K562 (cell line): ENCODE results near the gene DNAJC9. TPM values are rescaled to one million over a fixed set of nuclear protein-coding genes. Genes with fewer than 3 reads are reported as not detected.

ENCODE experiments used
- DACH1 ChIP-seq: fragments of 450-650 bp; IDR thresholded peaks from 2 replicates; pipeline ENCODE4 v1.6.1; 2018; ENCODE audit not compliant: partially characterized antibody
- EP300 ChIP-seq: IDR thresholded peaks from 2 replicates; pipeline ENCODE4 v1.6.1; 2012; ENCODE audit warnings: low read length, improper control_type of control experiment
- STAT5B ChIP-seq: fragments of 250-450 bp; sonication (Bioruptor Pico); IDR thresholded peaks from 2 replicates; pipeline ENCODE4 v1.8.0; 2021; ENCODE audit warnings: mild to moderate bottlenecking, inconsistent platforms
- TEAD4 ChIP-seq, 2 experiments: sonication (generic) in 1 of 2; formaldehyde crosslinking in 1 of 2; IDR thresholded peaks; 2 replicates each; pipeline versions ENCODE4 v1.6.1 to v1.8.0; 2012 to 2022; ENCODE audit warnings: borderline replicate concordance in 1 of 2, inconsistent platforms in 1 of 2, low read length in 1 of 2, mild to moderate bottlenecking in 1 of 2, missing genetic modification reagents in 1 of 2
- polyA plus RNA-seq, 8 experiments: library from polyadenylated mRNA; depleted of rRNA in 4 of 8; stranded (reverse) in 5 of 8; unstranded in 3 of 8; fragments of >200 nt; fragmentation: Nextera tagmentation in 2 of 8; fragmentation: Illumina TruSeq in 1 of 8; extraction: Ambion mirVana in 2 of 8; extraction: Trizol in 1 of 8; gene quantifications; 2 replicates each; pipeline versions ENCODE4 v1.2.1 to v1.2.3, GENCODE V29; 2011 to 2014; ENCODE audit warnings: inconsistent platforms in 1 of 8, missing spikeins in 1 of 8
- total RNA-seq, 7 experiments: library from RNA; depleted of rRNA in 6 of 7; stranded (reverse); fragments of >200 nt in 6 of 7; fragmentation: Illumina TruSeq in 2 of 7; extraction: Trizol in 2 of 7; gene quantifications; 2 replicates each; pipeline versions ENCODE4 v1.2.1 to v1.2.3, GENCODE V29; 2011 to 2021; ENCODE audit warnings: low replicate concordance in 1 of 7
- TF ChIP-seq, protein P1 (sequence below), 2 experiments: fragments of 450-650 bp; formaldehyde crosslinking in 1 of 2; IDR thresholded peaks; 2 replicates each; pipeline versions ENCODE4 v1.4.0 to v1.6.1; 2014 to 2020; ENCODE audit warnings: mild to moderate bottlenecking in 2 of 2, borderline replicate concordance in 1 of 2, low read depth in 1 of 2
- TF ChIP-seq, protein P2 (sequence below), 2 experiments: fragments of 450-650 bp in 1 of 2; sonication (generic) in 1 of 2; formaldehyde crosslinking in 1 of 2; IDR thresholded peaks; 2 replicates each; pipeline versions ENCODE4 v1.7.1 to v1.9.0; 2016 to 2022; ENCODE audit warnings: inconsistent platforms in 1 of 2, mild to moderate bottlenecking in 1 of 2, missing genetic modification reagents in 1 of 2
- TF ChIP-seq, protein P3 (sequence below): fragments of 450-650 bp; formaldehyde crosslinking; IDR thresholded peaks from 2 replicates; pipeline ENCODE4 v1.4.0; 2022; ENCODE audit warnings: mild to moderate bottlenecking, moderate library complexity

DNAJC9 gene
- total and polyA plus RNA-seq, 9 of the 15 experiments (the other 6 are each of a cell fraction or from before 2014, with no cell fraction given): 66.7 to 133 (median 102) TPM

GRCh38 chr10:73262105-73262730 lies 15.2 kb upstream of the DNAJC9 start (continued):
- TF ChIP-seq, protein P1, sequence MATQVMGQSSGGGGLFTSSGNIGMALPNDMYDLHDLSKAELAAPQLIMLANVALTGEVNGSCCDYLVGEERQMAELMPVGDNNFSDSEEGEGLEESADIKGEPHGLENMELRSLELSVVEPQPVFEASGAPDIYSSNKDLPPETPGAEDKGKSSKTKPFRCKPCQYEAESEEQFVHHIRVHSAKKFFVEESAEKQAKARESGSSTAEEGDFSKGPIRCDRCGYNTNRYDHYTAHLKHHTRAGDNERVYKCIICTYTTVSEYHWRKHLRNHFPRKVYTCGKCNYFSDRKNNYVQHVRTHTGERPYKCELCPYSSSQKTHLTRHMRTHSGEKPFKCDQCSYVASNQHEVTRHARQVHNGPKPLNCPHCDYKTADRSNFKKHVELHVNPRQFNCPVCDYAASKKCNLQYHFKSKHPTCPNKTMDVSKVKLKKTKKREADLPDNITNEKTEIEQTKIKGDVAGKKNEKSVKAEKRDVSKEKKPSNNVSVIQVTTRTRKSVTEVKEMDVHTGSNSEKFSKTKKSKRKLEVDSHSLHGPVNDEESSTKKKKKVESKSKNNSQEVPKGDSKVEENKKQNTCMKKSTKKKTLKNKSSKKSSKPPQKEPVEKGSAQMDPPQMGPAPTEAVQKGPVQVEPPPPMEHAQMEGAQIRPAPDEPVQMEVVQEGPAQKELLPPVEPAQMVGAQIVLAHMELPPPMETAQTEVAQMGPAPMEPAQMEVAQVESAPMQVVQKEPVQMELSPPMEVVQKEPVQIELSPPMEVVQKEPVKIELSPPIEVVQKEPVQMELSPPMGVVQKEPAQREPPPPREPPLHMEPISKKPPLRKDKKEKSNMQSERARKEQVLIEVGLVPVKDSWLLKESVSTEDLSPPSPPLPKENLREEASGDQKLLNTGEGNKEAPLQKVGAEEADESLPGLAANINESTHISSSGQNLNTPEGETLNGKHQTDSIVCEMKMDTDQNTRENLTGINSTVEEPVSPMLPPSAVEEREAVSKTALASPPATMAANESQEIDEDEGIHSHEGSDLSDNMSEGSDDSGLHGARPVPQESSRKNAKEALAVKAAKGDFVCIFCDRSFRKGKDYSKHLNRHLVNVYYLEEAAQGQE (IDR thresholded peaks at IDR 0.05; ENCODE audit: borderline replicate concordance): peak; percentile 15; the same call in 1 of the 2 replicates
- TF ChIP-seq, protein P1 (CRISPR knock-in tag; IDR thresholded peaks at IDR 0.05; ENCODE audit: low read depth): no peak
- TF ChIP-seq DACH1: peak; percentile 73
- TF ChIP-seq EP300: peak; percentile 90
- no peak for TF ChIP-seq STAT5B (CRISPR knock-in tag)
- TF ChIP-seq, protein P2, sequence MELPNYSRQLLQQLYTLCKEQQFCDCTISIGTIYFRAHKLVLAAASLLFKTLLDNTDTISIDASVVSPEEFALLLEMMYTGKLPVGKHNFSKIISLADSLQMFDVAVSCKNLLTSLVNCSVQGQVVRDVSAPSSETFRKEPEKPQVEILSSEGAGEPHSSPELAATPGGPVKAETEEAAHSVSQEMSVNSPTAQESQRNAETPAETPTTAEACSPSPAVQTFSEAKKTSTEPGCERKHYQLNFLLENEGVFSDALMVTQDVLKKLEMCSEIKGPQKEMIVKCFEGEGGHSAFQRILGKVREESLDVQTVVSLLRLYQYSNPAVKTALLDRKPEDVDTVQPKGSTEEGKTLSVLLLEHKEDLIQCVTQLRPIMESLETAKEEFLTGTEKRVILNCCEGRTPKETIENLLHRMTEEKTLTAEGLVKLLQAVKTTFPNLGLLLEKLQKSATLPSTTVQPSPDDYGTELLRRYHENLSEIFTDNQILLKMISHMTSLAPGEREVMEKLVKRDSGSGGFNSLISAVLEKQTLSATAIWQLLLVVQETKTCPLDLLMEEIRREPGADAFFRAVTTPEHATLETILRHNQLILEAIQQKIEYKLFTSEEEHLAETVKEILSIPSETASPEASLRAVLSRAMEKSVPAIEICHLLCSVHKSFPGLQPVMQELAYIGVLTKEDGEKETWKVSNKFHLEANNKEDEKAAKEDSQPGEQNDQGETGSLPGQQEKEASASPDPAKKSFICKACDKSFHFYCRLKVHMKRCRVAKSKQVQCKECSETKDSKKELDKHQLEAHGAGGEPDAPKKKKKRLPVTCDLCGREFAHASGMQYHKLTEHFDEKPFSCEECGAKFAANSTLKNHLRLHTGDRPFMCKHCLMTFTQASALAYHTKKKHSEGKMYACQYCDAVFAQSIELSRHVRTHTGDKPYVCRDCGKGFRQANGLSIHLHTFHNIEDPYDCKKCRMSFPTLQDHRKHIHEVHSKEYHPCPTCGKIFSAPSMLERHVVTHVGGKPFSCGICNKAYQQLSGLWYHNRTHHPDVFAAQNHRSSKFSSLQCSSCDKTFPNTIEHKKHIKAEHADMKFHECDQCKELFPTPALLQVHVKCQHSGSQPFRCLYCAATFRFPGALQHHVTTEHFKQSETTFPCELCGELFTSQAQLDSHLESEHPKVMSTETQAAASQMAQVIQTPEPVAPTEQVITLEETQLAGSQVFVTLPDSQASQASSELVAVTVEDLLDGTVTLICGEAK (IDR thresholded peaks at IDR 0.05): no peak
- TF ChIP-seq, protein P2 (CRISPR knock-in tag; IDR thresholded peaks at IDR 0.05): no peak
- TF ChIP-seq, protein P3, sequence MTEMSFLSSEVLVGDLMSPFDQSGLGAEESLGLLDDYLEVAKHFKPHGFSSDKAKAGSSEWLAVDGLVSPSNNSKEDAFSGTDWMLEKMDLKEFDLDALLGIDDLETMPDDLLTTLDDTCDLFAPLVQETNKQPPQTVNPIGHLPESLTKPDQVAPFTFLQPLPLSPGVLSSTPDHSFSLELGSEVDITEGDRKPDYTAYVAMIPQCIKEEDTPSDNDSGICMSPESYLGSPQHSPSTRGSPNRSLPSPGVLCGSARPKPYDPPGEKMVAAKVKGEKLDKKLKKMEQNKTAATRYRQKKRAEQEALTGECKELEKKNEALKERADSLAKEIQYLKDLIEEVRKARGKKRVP: peak; percentile 92
- peak; percentile 16; the same call in 1 of the 2 replicates for TF ChIP-seq TEAD4 (IDR thresholded peaks at IDR 0.05; ENCODE audit: low read length)
- TF ChIP-seq TEAD4 (CRISPR knock-in tag; IDR thresholded peaks at IDR 0.05; ENCODE audit: borderline replicate concordance): no peak
